GM12878 (cell line): ENCODE measurements around the gene CYTL1. TPM values are rescaled to one million over a fixed set of nuclear protein-coding genes. Genes with fewer than 3 reads are reported as not detected.

Experiments
- ATAC-seq: fragments of 200-7000 bp; cut with Tn5 transposase; 3 replicates; pipeline ENCODE4 v1.9.1; 2020; ENCODE audit warnings: mild to moderate bottlenecking, moderate library complexity
- BruUV-seq: library from RNA; stranded (reverse); fragments of 400-500 nt; replicated peaks from 2 replicates; lab custom pipeline; 2021; lab: Mats Ljungman, UMichigan
- CTCF ChIA-PET: fragments of 300-600 bp; sonication (Branson Sonifier 250); formaldehyde crosslinking; extraction: SDS; loops from one replicate; lab custom pipeline; 2021; ENCODE audit warnings: inconsistent platforms; lab: Yijun Ruan, JAX
- POLR2A ChIA-PET: fragments of 350-600 bp; formaldehyde crosslinking; extraction: SDS; loops from one replicate; lab custom pipeline; 2021; ENCODE audit warnings: inconsistent platforms; lab: Charles Lee
- RAD21 ChIA-PET: fragments of 300-600 bp; sonication (Branson Sonifier 250); formaldehyde crosslinking; loops from one replicate; lab custom pipeline; 2023; ENCODE audit warnings: antibody characterized with exemption; ENCODE audit not compliant: unreplicated experiment; lab: Charles Lee
- SMC1A ChIA-PET: fragments of 300-600 bp; sonication (Branson Sonifier 250); formaldehyde crosslinking; loops from one replicate; lab custom pipeline; 2023; ENCODE audit not compliant: unreplicated experiment, uncharacterized antibody; lab: Charles Lee
- DNase-seq: peaks from one replicate; pipeline ENCODE4 v3.0.0-alpha.2; 2011; ENCODE audit warnings: low read depth, low spot score
- FAIRE-seq: peaks from 3 replicates; lab custom pipeline; 2011; peaks lifted over from hg19 to GRCh38; lab: Jason Lieb, UNC
- H2AFZ ChIP-seq: 2 replicates; pipeline ENCODE4 v1.6.0; 2011; ENCODE audit warnings: low read depth, low read length, control low read depth; ENCODE audit not compliant: control insufficient read depth
- H3K27ac ChIP-seq: 2 replicates; pipeline ENCODE4 v1.5.1; 2011; ENCODE audit warnings: control low read depth; ENCODE audit not compliant: control insufficient read depth, insufficient read depth
- H3K27me3 ChIP-seq, 2 experiments: replicated peaks in 1 of 2; 2 replicates each; pipeline versions ENCODE4 v1.6.0 to v1.6.1; 2011; ENCODE audit warnings: low read length in 1 of 2; ENCODE audit not compliant: control insufficient read depth in 2 of 2, insufficient read depth in 2 of 2
- H3K36me3 ChIP-seq, 2 experiments: 2 replicates each; pipeline ENCODE4 v1.5.1; 2011; ENCODE audit warnings: low read length in 1 of 2; ENCODE audit not compliant: control insufficient read depth in 2 of 2, insufficient read depth in 2 of 2
- H3K4me1 ChIP-seq: 2 replicates; pipeline ENCODE4 v1.6.1; 2011; ENCODE audit warnings: mild to moderate bottlenecking, low read length, moderate library complexity, mixed read lengths; ENCODE audit not compliant: control insufficient read depth, insufficient read depth
- H3K4me2 ChIP-seq: 2 replicates; pipeline ENCODE4 v1.6.0; 2011; ENCODE audit warnings: control low read depth; ENCODE audit not compliant: control insufficient read depth, insufficient read depth
- H3K4me3 ChIP-seq: fragments of 200-600 bp; sonication (generic); 2 replicates; pipeline ENCODE4 v1.5.1; 2016
- H3K79me2 ChIP-seq: 2 replicates; pipeline ENCODE4 v1.6.0; 2011; ENCODE audit warnings: low read length; ENCODE audit not compliant: control insufficient read depth, insufficient read depth
- H3K9ac ChIP-seq: 2 replicates; pipeline ENCODE4 v1.8.0; 2011; ENCODE audit warnings: low read length, control low read depth, mixed read lengths; ENCODE audit not compliant: control insufficient read depth, insufficient read depth
- H3K9me3 ChIP-seq: replicated peaks from 3 replicates; pipeline ENCODE4 v1.5.1; 2011; ENCODE audit warnings: mild to moderate bottlenecking, low read length; ENCODE audit not compliant: control insufficient read depth, insufficient read depth
- H4K20me1 ChIP-seq: 2 replicates; pipeline ENCODE4 v1.6.0; 2011; ENCODE audit not compliant: control insufficient read depth, insufficient read depth
- BACH1 ChIP-seq: fragments of 450-650 bp; IDR thresholded peaks from 2 replicates; pipeline ENCODE4 v1.6.1; 2017; ENCODE audit warnings: mild to moderate bottlenecking, borderline replicate concordance
- BMI1 ChIP-seq: fragments of 450-650 bp; IDR thresholded peaks from 2 replicates; pipeline ENCODE4 v1.6.1; 2016; ENCODE audit warnings: mild to moderate bottlenecking, moderate library complexity, borderline replicate concordance
- EGR1 ChIP-seq, 2 experiments: IDR thresholded peaks; 1 replicate in 1 of 2; 2 replicates in 1 of 2; pipeline ENCODE4 v1.6.1; 2011 to 2012; ENCODE audit warnings: low read depth in 2 of 2, low read length in 2 of 2, borderline replicate concordance in 1 of 2, mild to moderate bottlenecking in 1 of 2, moderate library complexity in 1 of 2
- ETV6 ChIP-seq, 2 experiments: fragments of 450-650 bp in 1 of 2; IDR thresholded peaks in 1 of 2; conservative IDR thresholded peaks in 1 of 2; 2 replicates each; pipeline ENCODE4 v1.6.1; 2014; ENCODE audit warnings: antibody characterized with exemption in 1 of 2, borderline replicate concordance in 1 of 2, low read depth in 1 of 2, mild to moderate bottlenecking in 1 of 2, moderate library complexity in 1 of 2
- MYB ChIP-seq: fragments of 150-350 bp; IDR thresholded peaks from 2 replicates; pipeline ENCODE4 v1.6.1; 2014; ENCODE audit warnings: mild to moderate bottlenecking, low read depth, low read length, borderline replicate concordance
- PAX5 ChIP-seq: IDR thresholded peaks from 2 replicates; pipeline ENCODE4 v1.6.1; 2011; ENCODE audit warnings: low read depth, low read length, borderline replicate concordance
- SKIL ChIP-seq: fragments of 450-650 bp; IDR thresholded peaks from 2 replicates; pipeline ENCODE4 v1.6.1; 2017; ENCODE audit warnings: mild to moderate bottlenecking, low read depth, inconsistent platforms; ENCODE audit not compliant: poor library complexity, severe bottlenecking
- TCF7 ChIP-seq: IDR thresholded peaks from 2 replicates; pipeline ENCODE4 v1.6.1; 2014; ENCODE audit warnings: antibody characterized with exemption, borderline replicate concordance
- YY1 ChIP-seq: IDR thresholded peaks from 2 replicates; pipeline ENCODE4 v1.6.1; 2011; ENCODE audit warnings: low read depth, mild to moderate bottlenecking, low read length
- ZBTB4 ChIP-seq: fragments of 450-650 bp; formaldehyde crosslinking; IDR thresholded peaks from 2 replicates; pipeline ENCODE4 v1.4.0; 2022; ENCODE audit warnings: mild to moderate bottlenecking, moderate library complexity
- ZNF622 ChIP-seq: fragments of 450-650 bp; IDR thresholded peaks from 2 replicates; pipeline ENCODE4 v1.6.1; 2017; ENCODE audit warnings: mild to moderate bottlenecking, inconsistent platforms
- ZSCAN29 ChIP-seq: fragments of 450-650 bp; IDR thresholded peaks from 2 replicates; pipeline ENCODE4 v1.6.1; 2017; ENCODE audit warnings: mild to moderate bottlenecking, moderate library complexity
- WGBS: methylation state at CpG from one replicate; pipeline ENCODE4 v1.1.6; 2016; ENCODE audit warnings: low lambda C conversion rate; ENCODE audit not compliant: insufficient replicate concordance, insufficient coverage; ENCODE audit errors: missing lambda C conversion rate; 5-methylcytosine and 5-hydroxymethylcytosine counted together
- in situ Hi-C: fragments of 300-500 bp; cut with MboI; formaldehyde crosslinking; loops from 9 replicates; pipeline ENCODE4 v1.14.3; 2018; ENCODE audit warnings: mixed read lengths
- intact Hi-C: fragments of 100-400 bp; cut with micrococcal nuclease; formaldehyde crosslinking; loops from one replicate; pipeline ENCODE4 v1.14.2; 2022; ENCODE audit not compliant: unreplicated experiment
- polyA plus RNA-seq, 11 experiments: library from polyadenylated mRNA; depleted of rRNA in 4 of 11; unstranded in 6 of 11; stranded (reverse) in 5 of 11; fragments of >200 nt; fragmentation: Nextera tagmentation in 4 of 11; fragmentation: Illumina TruSeq in 1 of 11; extraction: Ambion mirVana in 4 of 11; extraction: Trizol in 1 of 11; gene quantifications; 1 replicate in 1 of 11; 2 replicates in 10 of 11; pipeline versions ENCODE4 v1.2.1 to v1.2.3, GENCODE V29; 2011 to 2016; ENCODE audit warnings: inconsistent platforms in 2 of 11, missing spikeins in 2 of 11, low read depth in 1 of 11
- total RNA-seq, 4 experiments: library from RNA; depleted of rRNA in 3 of 4; stranded (reverse); fragments of >200 nt in 3 of 4; fragmentation: Illumina TruSeq in 1 of 4; extraction: Trizol in 1 of 4; gene quantifications; 2 replicates each; pipeline versions ENCODE4 v1.2.1 to v1.2.3, GENCODE V29; 2013 to 2021

The CYTL1 gene
- total and polyA plus RNA-seq, 10 of the 15 experiments (the other 5 are each of a cell fraction or from before 2014, with no cell fraction given): not detected

- H2AFZ ChIP-seq: no peak overlapping the region
- no peak for DNase-seq
- no peak for FAIRE-seq
- H4K20me1 ChIP-seq: no peaks in the 10 kb centered on the region
- ChIA-PET RAD21 (no interaction called here), SMC1A (no interaction called here), POLR2A (no interaction called here), CTCF (interaction anchor here (0.6 to 0.9 kb wide), 3 partner anchors 372 to 987 kb away, joined by 3 read pairs; no protein-coding TSS in a partner anchor)
- no peak overlapping the region for H3K4me3 ChIP-seq
- BruUV-seq: no TSS peak
- no peaks in the 10 kb centered on the region for H3K27me3 ChIP-seq
- H3K36me3 ChIP-seq: no peaks in the 10 kb centered on the region
- H3K27ac ChIP-seq: no peak overlapping the region
- H3K4me2 ChIP-seq: no peak overlapping the region
- WGBS: 55% methylated on average over 18 of the region's 18 CpGs
- H3K4me1 ChIP-seq: no peaks in the 10 kb centered on the region
- in situ Hi-C loops (loop anchor here (5.0 to 10.0 kb wide), 2 partner anchors 507 to 820 kb away; no protein-coding TSS in a partner anchor), intact Hi-C loops (loop anchor here (1.0 to 10.0 kb wide), 4 partner anchors 150 to 819 kb away; no protein-coding TSS in a partner anchor)
- no peaks in the 10 kb centered on the region for H3K9me3 ChIP-seq
- no peaks in the 10 kb centered on the region for H3K79me2 ChIP-seq
- H3K9ac ChIP-seq: no peak overlapping the region
- ATAC-seq: no peak; the same call in 2 of the 3 replicates
- no peak for TF ChIP-seq ZNF622
- no peak for TF ChIP-seq PAX5
- no peak for TF ChIP-seq ZBTB4
- no peak for TF ChIP-seq EGR1 (IDR thresholded peaks at IDR 0.05; ENCODE audit: borderline replicate concordance in 1 of 2, low read depth in 2 of 2, low read length in 2 of 2)
- no peak for TF ChIP-seq ZSCAN29
- TF ChIP-seq SKIL: no peak
- no peak for TF ChIP-seq TCF7
- no peak for TF ChIP-seq YY1
- no peak for TF ChIP-seq MYB
- no peak for TF ChIP-seq BMI1
- TF ChIP-seq BACH1: no peak
- TF ChIP-seq ETV6 (conservative IDR thresholded peaks at IDR 0.05 in 1 of 2, IDR thresholded peaks at IDR 0.05 in 1 of 2; ENCODE audit: borderline replicate concordance in 1 of 2, low read depth in 1 of 2): no peak
Observed at GRCh38 chr4:4994312-4995097, 24.8 kb downstream of the CYTL1 start.
